Thyroid gland (tissue), 4 donors: ENCODE data around the gene KCNIP1. TPM values are rescaled to one million over a fixed set of nuclear protein-coding genes. Genes with fewer than 3 reads are reported as not detected.

ENCODE experiments used
- DNase-seq, 2 donors: peaks; one replicate each; pipeline ENCODE4 v3.0.0-alpha.2; 2019
- H3K27ac ChIP-seq, 3 donors: fragments of 200-600 bp; sonication (generic); 1 replicate in 2 of 3; 2 replicates in 1 of 3; pipeline ENCODE4 v1.5.1; 2016 to 2019; ENCODE audit warnings: mild to moderate bottlenecking in 1 of 3, moderate library complexity in 1 of 3
- H3K27me3 ChIP-seq: fragments of 200-600 bp; sonication (generic); one replicate; pipeline ENCODE4 v1.5.1; 2019
- H3K36me3 ChIP-seq, 2 donors: fragments of 200-600 bp; sonication (generic); one replicate each; pipeline ENCODE4 v1.5.1; 2016 to 2019
- H3K4me1 ChIP-seq, 2 donors: fragments of 200-600 bp; sonication (generic); one replicate each; pipeline ENCODE4 v1.5.1; 2017 to 2019
- H3K4me3 ChIP-seq, 3 donors: fragments of 200-600 bp; sonication (generic); replicated peaks in 1 of 3; 1 replicate in 2 of 3; 2 replicates in 1 of 3; pipeline ENCODE4 v1.5.1; 2016; ENCODE audit warnings: mild to moderate bottlenecking in 1 of 3
- H3K9me3 ChIP-seq: fragments of 200-600 bp; sonication (generic); one replicate; pipeline ENCODE4 v1.5.1; 2017
- POLR2A ChIP-seq, 2 donors: fragments of 450-650 bp; IDR thresholded peaks; one replicate each; pipeline ENCODE4 v1.6.1; 2017; ENCODE audit warnings: antibody characterized with exemption in 2 of 2, mild to moderate bottlenecking in 2 of 2, moderate library complexity in 1 of 2
- WGBS, 2 donors: methylation state at CpG; one replicate each; pipeline ENCODE4 v1.1.5; 2017; 5-methylcytosine and 5-hydroxymethylcytosine counted together
- intact Hi-C: fragments of 100-400 bp; cut with DNase I; formaldehyde crosslinking; loops from one replicate; pipeline ENCODE4 v1.15.1; 2023
- total RNA-seq, 4 donors: library from RNA; depleted of rRNA; stranded (reverse); fragments of >200 nt; gene quantifications; one replicate each; pipeline ENCODE4 v1.2.3, GENCODE V29; 2016
- TF ChIP-seq, protein P1 (sequence below), 6 experiments: fragments of 200-600 bp in 3 of 6; fragments of 450-650 bp in 3 of 6; sonication (generic) in 3 of 6; IDR thresholded peaks; one replicate each; pipeline ENCODE4 v1.5.1; 2016 to 2019; ENCODE audit warnings: antibody characterized with exemption in 6 of 6, mild to moderate bottlenecking in 2 of 6, inconsistent platforms in 1 of 6, moderate library complexity in 1 of 6

The KCNIP1 gene
- total RNA-seq, 4 donors from 2014 or later = 0.54 to 1.7 TPM; not detected in 2

- 82 to 84% methylated on average over 3 of the region's 3 CpGs for WGBS, 2 donors
- DNase-seq = no peak
- no peaks in the 10 kb centered on the region for H3K9me3 ChIP-seq
- no peak overlapping the region for H3K27ac ChIP-seq
- H3K36me3 ChIP-seq = no peaks in the 10 kb centered on the region
- intact Hi-C loops = no loop called here
- no peak for TF ChIP-seq POLR2A (IDR thresholded peaks at IDR 0.05)
- TF ChIP-seq, protein P1, sequence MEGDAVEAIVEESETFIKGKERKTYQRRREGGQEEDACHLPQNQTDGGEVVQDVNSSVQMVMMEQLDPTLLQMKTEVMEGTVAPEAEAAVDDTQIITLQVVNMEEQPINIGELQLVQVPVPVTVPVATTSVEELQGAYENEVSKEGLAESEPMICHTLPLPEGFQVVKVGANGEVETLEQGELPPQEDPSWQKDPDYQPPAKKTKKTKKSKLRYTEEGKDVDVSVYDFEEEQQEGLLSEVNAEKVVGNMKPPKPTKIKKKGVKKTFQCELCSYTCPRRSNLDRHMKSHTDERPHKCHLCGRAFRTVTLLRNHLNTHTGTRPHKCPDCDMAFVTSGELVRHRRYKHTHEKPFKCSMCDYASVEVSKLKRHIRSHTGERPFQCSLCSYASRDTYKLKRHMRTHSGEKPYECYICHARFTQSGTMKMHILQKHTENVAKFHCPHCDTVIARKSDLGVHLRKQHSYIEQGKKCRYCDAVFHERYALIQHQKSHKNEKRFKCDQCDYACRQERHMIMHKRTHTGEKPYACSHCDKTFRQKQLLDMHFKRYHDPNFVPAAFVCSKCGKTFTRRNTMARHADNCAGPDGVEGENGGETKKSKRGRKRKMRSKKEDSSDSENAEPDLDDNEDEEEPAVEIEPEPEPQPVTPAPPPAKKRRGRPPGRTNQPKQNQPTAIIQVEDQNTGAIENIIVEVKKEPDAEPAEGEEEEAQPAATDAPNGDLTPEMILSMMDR (IDR thresholded peaks at IDR 0.05) = no peak
- no peak overlapping the region for H3K4me3 ChIP-seq
- H3K4me1 ChIP-seq = no peaks in the 10 kb centered on the region
- H3K27me3 ChIP-seq = no peaks in the 10 kb centered on the region
Observed at GRCh38 chr5:170559296-170559695, 55.5 kb downstream of the KCNIP1 start.

DNA sequence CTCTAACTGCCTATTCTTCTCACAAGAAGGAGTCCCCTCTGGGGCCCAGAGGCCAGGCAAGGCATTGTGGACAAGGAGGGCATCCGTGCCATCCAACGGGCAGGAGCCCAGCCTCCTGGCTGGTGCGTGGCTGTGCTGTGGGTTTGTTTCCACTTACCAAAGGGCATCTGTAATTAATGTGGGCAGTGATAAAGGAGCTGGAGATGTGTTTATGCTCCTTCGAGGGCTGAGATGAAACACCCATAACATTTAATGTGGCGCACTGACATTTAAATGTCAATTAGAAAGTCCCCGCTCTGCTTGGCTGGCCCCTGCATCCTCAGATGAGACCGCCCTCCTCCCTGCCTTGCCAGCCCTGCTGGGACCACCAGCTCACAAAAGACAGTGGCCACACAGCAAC is 57.1 kb downstream of the KCNIP1 start:
- Histone ChIP-seq H3K4me3 (no peak overlapping the region), H3K9me3 (no peaks in the 10 kb centered on the region), H3K36me3 (no peaks in the 10 kb centered on the region), H3K27ac (no peak overlapping the region), H3K27me3 (no peaks in the 10 kb centered on the region), H3K4me1 (no peaks in the 10 kb centered on the region)
- TF ChIP-seq, protein P1 (IDR thresholded peaks at IDR 0.05) = no peak
- no peak for TF ChIP-seq POLR2A (IDR thresholded peaks at IDR 0.05)
- DNase-seq = no peak
- intact Hi-C loops = no loop called here
- WGBS, 2 donors = 82 to 85% methylated on average over 7 of the region's 7 CpGs

- WGBS, 2 donors = 84 to 90% methylated on average over 6 of the region's 6 CpGs
- Histone ChIP-seq H3K4me3 (no peak overlapping the region), H3K4me1 (no peaks in the 10 kb centered on the region), H3K27ac (no peak overlapping the region), H3K36me3 (no peaks in the 10 kb centered on the region), H3K9me3 (no peaks in the 10 kb centered on the region), H3K27me3 (no peaks in the 10 kb centered on the region)
- intact Hi-C loops = no loop called here
- no peak for TF ChIP-seq POLR2A (IDR thresholded peaks at IDR 0.05)
- TF ChIP-seq, protein P1 (IDR thresholded peaks at IDR 0.05) = no peak
- DNase-seq = no peak
Observed at GRCh38 chr5:170562166-170562874, 58.5 kb downstream of the KCNIP1 start.

DNA sequence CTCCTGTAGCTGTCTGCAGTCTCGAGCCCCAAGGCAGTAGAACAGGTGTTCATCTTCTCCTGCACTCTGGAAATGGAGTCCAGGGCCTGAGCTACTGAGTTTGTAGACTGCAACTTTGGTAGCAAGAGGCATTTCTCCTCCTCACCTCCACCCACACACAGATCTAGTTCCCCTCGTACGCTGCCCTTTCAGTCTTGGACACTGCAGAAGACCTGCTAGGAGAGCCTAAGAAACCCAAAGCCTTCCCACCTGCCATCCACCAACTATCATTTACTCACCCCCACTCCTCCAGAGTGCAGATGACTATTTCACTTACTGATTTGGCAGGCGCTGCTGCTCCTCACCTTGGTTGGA is 59.0 kb downstream of the KCNIP1 start:
- TF ChIP-seq POLR2A (IDR thresholded peaks at IDR 0.05) = no peak
- TF ChIP-seq, protein P1 (IDR thresholded peaks at IDR 0.05) = no peak
- no peaks in the 10 kb centered on the region for H3K4me1 ChIP-seq
- no peaks in the 10 kb centered on the region for H3K36me3 ChIP-seq
- intact Hi-C loops = no loop called here
- H3K27me3 ChIP-seq = no peaks in the 10 kb centered on the region
- no peak overlapping the region for H3K4me3 ChIP-seq
- DNase-seq = no peak
- no peak overlapping the region for H3K27ac ChIP-seq
- WGBS, 2 donors = 91 to 92% methylated on average over 4 of the region's 4 CpGs
- H3K9me3 ChIP-seq = no peaks in the 10 kb centered on the region

DNA sequence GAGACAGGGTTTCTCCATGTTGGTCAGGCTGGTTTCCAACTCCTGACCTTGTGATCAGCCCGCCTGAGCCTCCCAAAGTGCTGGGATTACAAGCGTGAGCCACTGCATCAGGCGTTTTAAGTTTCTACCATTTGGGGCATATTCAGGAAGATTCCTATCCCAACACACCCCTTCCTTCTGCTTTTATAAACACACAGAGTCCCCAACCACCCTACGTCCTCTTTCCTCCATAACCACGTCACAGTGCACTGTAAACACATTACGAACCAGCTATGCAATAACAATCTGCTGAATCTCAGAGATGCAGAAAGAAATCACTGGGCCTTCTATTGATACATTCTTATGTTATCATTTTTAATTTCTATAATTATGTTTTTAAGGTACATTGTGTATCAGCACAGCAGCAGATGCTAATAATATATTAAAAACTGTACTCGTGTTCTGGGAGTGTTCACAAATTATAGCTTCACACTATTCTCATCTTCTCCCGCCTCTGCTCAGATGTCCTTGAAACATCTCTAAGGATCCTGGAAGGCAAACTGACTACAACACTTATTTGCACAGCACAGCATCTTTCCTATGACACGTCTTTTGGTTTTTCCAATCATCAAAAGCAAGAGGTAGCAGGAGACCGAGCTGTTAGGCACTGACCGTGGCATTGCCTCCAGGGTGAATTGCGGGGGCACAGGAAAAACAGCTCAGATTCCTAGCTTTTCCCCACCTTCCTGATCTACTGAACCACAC is 60.2 kb downstream of the KCNIP1 start:
- WGBS, 2 donors = 83 to 86% methylated on average over 12 of the region's 12 CpGs
- Histone ChIP-seq H3K36me3 (no peaks in the 10 kb centered on the region), H3K9me3 (no peaks in the 10 kb centered on the region), H3K4me3 (no peak overlapping the region), H3K4me1 (no peaks in the 10 kb centered on the region), H3K27me3 (no peaks in the 10 kb centered on the region), H3K27ac (no peak overlapping the region)
- no peak for DNase-seq
- intact Hi-C loops = no loop called here
- no peak for TF ChIP-seq POLR2A (IDR thresholded peaks at IDR 0.05)
- TF ChIP-seq, protein P1 (IDR thresholded peaks at IDR 0.05) = no peak
